Breast epithelium (tissue), 3 donors: Measurements from ENCODE around the gene NFATC4.
"Not testable (repeated sequence)": the region's sequence is repeated elsewhere in the genome, so short reads cannot be mapped to it uniquely, and the experiment has no call there.

ENCODE experiments used
- CTCF ChIP-seq, 3 donors: fragments of 450-650 bp; IDR thresholded peaks; one replicate each; pipeline ENCODE4 v1.5.1; 2016 to 2017; ENCODE audit warnings: antibody characterized with exemption in 3 of 3, mild to moderate bottlenecking in 3 of 3, moderate library complexity in 3 of 3
- POLR2A ChIP-seq: fragments of 450-650 bp; IDR thresholded peaks from one replicate; pipeline ENCODE4 v1.6.1; 2016; ENCODE audit warnings: antibody characterized with exemption, mild to moderate bottlenecking, moderate library complexity

DNA sequence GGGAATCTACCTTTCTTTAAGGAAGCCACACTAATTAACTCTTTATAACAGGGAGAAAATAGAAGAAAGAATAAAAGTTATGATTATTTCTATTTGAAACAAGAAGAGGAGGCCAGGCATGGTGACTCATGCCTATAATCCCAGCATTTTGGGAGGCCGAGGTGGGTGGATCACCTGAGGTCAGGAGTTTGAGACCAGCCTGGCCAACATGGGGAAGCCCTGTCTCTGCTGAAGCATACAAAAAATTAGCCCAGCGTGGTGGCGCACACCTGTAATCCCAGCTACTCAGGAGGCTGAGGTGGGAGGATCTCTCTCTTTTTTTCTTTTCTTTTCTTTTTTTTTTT lies 13.5 kb upstream of the NFATC4 start:
- not testable (repeated sequence) for TF ChIP-seq CTCF (IDR thresholded peaks at IDR 0.05); POLR2A
